HG03442 (cell line): ENCODE data around the gene DEAF1.

Experiments used
- ATAC-seq: cut with Tn5 transposase; IDR thresholded peaks from one replicate; pipeline ENCODE4 v1.9.1; 2021; ENCODE audit warnings: mild to moderate bottlenecking, moderate library complexity; ENCODE audit not compliant: unreplicated experiment

The DEAF1 gene

DNA sequence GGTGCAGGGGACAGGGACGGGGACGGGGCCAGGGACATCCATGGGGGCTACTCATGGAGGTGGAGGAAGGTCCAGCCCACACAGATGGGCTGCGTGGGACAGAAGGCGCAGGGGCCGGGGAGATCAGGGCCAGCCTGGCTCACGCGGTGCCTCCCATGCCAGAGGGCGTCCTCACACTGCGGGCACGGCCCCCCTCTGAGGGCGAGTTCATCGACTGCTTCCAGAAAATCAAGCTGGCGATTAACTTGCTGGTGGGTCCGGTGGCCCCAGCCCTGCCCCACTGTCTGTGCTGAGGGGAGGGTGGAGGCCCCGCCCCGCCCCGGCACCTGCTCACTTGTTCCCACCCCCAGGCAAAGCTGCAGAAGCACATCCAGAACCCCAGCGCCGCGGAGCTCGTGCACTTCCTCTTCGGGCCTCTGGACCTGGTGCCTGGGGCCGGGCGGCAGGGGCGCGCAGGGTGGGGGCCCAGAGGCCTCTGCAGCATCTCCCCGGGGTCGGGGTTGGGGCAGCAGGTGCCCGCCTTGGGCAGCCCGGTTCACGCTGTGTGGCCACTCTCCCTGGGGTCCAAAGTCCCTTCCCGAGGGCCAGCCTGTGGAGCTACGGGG lies 26.8 kb upstream of the DEAF1 start:
- no peak for ATAC-seq

DNA sequence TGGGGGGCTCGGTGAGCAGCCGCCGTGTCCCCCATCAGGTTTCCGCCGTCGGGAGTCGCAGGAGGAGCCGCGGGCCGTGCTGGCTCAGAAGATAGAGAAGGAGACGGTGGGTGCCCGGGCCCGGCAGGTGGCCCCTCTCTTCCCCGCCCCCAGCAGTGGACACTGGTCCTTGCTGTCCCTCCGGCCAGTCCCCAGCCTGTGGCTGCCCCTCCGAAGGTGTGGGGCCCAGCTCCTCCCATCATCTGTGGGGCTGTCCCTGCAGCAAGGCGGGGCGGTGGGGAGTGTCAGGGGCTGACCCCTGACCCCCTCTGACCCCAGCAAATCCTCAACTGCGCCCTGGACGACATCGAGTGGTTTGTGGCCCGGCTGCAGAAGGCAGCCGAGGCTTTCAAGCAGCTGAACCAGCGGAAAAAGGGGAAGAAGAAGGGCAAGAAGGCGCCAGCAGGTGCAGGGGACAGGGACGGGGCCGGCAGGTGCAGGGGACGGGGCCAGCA lies 26.3 kb upstream of the DEAF1 start:
- ATAC-seq: no peak

DNA sequence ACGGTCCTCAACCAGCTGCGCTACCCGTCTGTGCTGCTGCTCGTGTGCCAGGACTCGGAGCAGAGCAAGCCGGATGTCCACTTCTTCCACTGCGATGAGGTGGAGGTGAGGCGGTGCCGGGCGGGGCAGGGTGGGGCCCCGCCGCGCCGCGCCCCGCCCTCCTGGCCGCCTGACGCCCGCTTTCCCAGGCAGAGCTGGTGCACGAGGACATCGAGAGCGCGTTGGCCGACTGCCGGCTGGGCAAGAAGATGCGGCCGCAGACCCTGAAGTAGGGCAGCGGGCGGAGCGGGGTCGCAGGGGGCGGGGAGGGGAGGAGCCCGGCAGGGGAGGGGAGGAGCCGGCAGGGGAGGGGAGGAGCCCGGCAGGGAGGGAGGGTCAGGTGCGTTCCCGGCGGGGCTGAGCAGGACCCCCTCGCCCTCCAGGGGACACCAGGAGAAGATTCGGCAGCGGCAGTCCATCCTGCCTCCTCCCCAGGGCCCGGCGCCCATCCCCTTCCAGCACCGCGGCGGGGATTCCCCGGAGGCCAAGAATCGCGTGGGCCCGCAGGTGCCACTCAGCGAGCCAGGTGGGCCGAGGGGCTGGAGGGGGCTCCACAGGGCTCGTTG lies 25.7 kb upstream of the DEAF1 start:
- ATAC-seq: no peak

DNA sequence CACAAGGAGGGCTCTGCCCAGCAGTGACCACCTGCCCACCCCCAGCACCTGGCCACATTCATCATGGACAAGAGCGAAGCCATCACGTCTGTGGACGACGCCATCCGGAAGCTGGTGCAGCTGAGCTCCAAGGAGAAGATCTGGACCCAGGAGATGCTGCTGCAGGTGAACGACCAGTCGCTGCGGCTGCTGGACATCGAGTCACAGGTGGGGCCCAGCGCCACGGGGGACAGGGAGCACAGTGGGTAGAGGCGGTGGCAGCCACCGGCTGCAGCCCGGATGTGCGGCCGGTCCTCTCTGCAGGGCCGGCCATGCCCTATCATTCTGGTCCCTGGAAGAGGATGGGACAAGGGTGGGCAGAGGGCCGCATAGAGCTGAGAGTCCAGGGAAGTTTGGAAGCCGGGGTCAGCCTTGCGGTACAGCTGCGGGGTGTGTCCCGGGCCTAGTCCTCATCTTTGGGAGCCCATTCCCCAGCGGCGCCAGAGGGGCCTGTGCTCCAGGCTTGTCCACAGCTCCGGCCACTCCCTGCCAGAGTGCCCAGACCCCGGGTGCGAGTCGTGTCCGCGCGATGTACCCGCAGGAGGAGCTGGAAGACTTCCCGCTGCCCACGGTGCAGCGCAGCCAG lies 25.1 kb upstream of the DEAF1 start:
- no peak for ATAC-seq

DNA sequence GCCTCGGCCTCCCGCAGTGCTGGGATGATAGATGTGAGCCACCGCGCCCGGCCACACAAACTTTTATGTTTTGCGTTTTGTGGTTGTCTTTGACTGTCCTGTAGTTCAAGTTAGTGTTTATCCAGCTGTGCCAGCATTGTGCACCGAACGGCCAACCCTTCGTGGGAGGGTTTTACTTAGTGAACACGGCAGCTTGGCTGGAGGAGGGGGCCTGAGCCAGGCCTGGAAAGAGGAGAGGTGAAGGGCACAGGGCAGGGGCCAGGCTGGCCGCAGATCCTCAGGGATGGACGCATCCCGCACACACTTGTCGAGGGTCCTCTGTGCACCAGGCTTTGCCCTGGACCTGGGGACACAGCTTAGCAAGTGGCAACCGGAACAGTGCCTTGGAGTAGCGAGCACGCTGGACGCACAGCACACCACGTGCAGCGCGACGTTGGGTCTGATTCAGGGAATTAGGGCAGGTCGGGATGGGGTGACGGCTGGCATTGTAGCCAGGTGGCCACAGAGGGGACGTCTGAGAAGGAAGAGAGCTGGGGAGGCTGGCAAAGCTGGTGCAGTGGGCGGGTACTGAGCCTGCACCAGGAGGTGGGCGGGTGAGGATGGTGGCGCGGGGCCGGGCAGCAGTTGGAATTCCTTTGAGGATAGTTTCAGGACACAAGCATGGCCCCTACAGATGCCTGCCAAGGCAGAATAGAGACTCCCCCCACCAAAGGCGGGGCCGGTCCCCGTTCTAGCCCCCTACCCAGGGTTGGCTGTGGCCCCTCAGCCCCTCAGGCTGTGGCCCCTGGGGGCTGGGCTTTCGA lies 24.4 kb upstream of the DEAF1 start:
- no peak for ATAC-seq

DNA sequence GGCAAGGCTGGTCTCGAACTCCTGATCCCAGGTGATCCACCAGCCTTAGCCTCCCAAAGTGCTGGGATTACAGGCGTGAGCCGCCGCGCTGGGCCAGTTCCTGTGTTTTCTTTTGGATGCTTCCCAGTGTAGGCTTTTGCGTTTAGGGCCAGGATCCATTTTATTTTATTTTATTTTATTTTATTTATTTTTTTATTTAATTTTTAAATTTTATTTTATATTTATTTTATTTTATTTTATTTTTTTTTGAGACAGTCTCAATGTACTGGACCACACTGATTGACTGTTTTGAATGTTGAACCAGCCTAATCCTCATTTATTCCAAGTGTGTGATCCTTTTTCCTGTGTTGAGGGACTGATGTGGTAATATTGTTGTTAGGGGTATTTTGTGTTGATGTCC lies 19.4 kb upstream of the DEAF1 start:
- ATAC-seq: no peak

DNA sequence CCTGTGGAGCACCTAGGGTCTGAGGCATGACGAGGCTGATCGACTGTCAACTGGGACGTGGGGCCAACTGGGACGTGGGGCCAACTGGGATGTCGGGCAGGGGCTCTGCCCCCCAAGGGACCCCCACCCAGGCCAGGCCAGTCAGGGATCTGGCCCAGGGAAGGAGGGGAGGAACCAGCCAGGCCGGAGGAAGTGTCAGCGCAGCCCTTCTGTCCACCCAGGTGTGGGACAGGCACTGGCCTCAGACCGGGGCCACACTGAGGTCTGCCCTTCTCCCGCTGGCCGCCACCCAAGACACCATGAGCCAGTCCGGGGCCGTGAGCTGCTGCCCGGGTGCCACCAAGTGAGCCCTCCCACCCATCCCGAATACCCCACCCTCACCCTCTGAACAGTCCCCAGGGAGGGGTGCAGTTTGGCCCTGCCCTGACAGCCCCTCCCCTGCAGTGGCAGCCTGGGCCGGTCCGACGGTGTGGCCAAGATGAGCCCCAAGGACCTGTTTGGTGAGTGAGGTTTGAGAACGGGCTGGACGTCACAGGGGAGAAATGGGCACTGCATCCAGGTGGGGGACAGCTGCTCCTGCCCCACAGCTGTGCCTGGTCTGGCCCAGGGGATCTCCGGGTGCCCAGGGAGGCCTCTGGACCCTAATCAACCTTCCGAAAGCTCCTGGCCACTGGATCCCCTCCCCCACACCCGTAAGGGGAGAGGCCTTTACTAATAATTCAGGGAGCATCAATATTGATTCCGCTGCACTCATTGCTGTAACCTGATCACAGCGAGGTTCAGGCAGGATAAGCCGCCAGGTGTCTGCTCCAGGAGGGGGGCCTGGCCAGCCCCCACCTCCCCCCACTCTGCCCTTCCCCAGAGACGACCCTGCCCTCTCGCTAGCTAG lies 14.3 kb upstream of the DEAF1 start:
- ATAC-seq: no peak

DNA sequence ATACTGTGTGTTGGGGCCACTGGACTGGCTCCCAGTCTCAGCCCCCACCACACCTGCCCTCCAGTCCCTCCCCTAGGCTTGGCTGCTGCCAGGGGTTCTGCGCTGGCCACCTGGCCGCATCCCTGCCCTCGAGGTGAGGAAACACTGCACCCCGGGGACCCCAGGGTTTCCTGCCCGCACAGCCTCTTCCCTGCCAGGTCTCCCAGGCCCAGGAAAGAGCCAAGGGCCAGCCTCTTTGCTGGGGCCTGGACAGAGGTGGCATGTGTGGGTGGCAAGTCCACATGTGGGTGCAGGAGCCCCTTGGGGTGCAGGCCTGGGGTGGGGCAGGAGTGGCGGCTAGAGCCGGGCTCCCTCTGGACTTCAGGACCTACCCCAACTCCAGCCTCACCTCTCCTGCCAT lies 13.5 kb upstream of the DEAF1 start:
- ATAC-seq: no peak

DNA sequence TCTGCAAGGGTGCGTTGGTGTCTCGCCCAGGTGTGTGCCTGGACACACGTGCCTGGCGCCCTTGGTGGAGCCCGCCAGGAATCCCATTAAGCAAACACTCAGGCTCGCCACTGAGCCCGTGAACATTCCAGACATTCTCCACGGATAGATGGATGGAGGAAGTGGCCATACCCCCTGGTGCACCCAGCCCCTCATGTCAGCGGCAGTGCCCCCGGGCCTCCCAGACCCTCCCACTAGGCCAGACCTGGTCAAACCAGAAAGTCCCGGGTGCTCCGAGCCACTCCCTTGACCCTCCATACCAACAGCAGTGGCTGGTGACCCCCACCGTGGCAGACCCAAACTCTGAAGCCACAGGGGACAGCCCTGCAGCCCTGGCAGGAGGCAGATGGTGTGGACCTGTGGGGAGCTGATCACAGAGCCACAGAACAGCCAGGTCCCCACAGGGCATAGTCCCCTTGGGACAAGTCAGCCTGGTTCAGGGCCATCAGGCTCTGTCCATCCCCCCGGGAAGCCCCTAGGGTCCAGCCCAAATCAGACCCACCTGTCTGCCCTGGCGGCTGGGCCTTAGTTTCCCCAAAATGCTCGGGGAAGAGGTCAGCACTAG lies 12.9 kb upstream of the DEAF1 start:
- ATAC-seq: no peak

DNA sequence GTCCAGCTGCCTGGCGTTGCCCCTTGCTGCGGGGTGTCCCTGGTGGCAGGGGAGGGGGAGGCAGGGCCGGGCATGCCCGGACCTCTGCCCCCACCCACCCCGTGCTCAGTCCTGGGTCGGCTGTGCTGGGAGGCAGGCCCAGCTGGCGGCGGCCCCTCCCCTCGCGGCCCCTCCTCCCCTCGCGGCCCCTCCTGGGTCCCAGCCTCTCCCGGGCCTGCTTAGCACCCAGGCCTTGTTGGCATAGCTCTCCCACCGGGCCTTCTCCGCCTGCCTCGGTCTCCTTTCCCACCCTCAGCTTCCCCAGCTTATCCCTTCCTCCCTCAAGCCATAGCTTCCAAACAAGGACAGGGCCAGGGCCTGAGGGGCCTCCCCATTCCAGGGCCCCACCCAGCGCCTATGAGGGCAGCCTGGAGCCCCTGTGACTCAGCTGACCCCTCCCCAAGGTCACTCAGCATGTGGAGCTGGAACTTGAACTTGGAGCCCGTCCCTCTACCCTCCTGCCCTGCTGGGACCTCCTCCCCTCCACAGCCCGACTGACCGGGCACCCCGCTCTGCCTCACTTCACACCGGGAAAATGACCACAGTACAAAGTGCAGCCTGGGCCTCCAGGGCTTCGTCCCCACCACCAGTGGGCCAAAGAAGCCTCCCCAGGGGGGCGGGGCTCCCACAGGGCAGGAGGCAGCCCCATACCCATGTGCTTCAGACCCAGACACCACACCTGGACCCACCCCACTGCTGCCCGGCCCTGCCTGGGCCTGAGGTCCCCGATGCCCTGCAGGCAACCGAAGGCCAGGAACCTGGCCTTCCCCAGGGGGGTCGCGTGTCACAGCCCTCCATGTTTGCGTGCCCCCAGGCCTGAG lies 12.2 kb upstream of the DEAF1 start:
- ATAC-seq: no peak

DNA sequence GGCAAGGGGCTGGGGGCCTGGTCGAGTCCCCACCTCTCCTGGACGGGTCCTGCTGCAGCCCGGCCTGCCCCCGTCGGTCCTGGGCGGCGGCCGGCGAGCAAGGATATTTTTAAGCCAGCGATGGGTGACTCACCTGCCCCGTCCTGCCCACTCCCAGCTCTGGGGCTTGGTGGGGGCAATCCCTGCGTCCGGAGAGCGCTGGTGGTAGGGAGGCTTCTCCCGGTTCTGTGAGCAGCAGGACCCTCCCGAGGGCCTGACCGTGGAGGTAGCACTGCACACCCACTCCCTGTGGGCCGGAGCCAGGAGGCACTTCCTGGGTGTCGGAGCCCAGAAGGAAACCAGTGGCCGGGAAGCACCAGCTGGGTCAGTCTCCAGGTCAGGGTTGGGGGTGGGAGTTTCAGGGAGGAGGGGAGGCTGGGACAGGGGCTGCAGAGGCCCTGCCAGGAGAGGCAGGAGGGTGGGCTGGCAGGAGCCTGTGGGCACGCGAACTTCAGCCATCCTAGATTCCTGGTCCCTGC lies 11.5 kb upstream of the DEAF1 start:
- ATAC-seq: no peak

DNA sequence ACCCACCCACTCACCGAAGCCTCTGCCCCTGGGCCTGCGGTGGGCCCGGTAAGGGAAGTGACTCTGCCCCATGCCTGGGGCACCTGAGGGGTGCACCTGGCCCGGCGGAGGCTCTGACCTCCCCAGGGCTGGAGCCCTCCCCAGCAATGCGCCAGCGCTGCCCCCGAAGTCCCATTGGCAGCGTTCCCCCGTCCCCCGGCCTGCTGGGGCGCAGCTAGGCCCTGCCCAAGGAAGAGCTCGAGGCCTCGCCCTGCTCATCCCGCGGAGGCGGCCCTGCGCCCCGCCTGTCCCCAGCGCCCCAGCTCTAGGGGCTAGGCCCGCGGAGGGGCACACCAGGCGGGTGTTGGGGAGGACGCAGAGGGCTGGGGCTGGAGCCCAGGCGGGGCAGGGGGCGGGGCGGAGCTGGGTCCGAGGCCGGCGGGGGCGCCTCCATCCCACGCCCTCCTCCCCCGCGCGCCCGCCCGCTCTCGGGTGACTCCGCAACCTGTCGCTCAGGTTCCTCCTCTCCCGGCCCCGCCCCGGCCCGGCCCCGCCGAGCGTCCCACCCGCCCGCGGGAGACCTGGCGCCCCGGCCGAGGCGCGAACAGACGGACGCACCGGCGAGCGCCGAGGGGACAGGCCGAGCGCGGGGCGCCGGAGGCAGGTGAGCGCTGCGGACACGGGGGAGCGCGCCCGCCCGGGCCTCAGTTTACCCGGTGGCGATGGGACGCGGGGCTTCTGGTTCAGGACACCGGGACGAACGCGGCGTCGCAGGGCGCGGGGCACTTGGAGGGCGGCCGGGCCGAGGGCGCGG lies 10.8 kb upstream of the DEAF1 start, which contains the start of gene EPS8L2:
EPS8L2 (plus strand) TSS at position 586 of the 793 bp plus-strand sequence. CDS start 3,177 bp downstream, outside the sequence.
- ATAC-seq: no peak

DNA sequence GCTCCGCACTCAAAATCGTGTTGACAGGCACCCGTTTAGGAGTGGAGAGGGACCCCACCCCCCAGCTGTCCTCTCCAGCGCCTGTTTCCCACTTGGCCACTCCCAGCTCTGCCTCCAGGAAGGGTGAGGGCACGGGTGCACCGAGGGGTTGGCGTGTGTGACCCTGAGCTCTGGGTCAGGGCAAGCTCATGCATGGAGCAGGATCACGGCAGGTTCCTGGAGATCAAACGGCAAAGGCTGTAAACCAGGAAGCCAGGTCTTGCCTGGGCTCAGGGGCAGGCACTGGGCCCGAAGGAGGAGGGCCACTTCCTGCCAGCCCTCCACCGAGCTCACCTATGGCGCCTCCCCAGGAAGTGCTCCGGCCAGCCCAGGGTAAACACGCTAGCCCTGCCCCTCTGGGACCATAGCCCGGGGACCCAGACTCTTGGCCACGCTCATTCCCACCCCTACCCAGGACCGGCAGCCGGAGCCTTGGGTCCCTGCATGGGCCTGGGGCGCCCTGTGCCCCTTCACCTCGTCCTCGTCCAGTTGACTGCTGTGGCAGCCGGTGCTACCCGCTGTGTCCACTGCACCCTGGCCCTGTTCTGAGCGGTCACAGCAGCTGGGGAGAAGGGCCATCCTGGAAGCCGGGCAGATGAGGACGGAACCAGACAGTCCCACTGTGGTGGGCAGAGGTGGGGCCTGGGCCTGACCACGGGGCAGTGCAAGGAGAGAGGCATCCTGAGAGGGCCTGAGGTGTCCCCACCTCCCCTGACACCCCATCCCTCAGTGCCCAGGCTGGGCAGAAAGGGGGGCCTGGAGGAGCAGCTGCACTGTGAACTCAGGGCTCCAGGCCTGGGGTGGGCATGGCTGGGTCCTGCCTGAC lies 10.0 kb upstream of the DEAF1 start:
- ATAC-seq: no peak

DNA sequence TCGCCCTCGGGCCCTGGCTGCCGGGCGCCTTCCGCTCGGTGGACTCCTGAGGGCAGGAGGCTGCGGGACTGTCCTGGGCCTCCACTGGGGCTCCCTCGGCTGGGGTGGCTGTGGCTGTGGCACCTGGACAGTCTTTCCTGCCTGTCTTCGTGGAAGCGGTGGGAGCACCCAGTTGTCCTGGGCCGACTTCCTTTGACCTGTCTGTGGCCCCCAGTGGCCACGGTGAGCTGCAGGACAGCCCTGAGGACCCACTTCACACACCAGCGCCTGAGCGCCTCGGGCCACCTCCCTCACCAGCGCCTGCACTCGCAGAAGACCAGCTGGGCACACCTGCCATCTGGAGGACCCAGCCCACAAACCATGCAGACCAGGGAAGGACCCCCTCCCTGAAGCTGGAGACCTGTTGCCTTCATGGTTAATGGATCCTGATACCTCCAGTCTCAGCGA lies 9.2 kb upstream of the DEAF1 start:
- no peak for ATAC-seq

DNA sequence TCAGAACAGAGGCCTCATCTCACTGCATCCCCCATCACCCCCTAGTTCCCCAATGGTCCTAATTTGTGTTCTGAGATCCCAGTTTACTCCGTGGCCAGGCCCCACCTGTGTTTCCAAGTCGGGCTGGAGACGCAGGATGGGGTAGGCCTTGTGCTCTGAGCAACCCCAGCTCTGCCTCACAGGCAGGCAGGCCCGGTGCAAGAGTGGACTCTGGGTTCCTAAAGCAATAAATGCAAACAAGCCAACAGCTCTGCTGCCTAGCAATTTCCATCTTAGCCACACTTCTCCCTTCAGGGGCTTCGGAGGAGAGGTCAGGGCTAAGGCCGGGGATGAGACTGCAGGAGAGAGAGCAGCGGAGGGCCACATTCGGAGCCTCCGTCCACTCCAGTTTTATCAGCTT lies 8.5 kb upstream of the DEAF1 start:
- ATAC-seq: no peak

DNA sequence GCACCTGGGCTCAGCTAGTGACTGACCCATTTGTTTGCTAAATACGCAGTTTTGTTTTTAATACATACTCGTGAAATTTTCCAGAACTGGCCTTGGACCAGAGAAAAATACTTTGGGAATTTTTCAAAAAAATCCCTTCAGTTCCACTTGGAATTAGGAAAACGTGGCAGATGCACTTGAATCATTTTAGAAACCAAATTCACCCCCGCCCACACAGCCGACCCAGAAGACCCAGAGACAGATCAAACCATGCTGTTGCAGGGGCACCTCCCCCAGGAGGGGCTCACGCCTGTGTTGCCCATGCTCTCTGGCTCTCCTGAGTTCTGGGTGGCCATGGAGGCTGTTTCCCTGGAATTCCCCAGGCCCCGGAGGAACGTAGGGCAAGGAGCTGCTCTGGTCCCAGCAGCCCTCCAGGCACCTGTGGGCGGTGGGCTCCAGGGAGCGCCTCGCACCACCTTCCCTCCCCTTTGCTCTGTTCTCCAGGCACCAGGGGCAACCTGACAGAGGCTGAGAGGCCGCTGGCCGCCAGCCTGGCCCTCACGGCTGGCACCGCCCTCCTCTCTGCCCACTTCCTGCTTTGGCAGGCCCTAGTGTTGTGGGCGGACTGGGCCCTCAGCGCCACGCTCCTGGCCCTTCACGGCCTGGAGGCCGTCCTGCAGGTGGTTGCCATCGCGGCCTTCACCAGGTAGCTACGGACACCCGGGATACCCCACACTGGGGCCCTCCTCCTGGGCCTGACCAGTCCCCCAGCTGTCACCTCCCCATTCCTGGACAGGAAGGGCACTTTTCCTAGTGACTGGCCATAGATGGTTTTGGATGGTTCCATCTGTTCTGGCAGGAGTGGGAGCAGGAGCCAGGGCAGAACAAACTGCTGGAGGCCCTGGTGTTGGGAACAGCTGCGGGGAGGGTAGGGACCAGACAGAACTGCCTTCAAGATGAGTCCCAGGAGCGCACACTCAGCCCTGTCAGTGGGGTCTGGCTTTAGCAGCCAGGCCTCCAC lies 7.7 kb upstream of the DEAF1 start:
- no peak for ATAC-seq
